Left kidney (tissue), 8 donors: Measurements from ENCODE around the gene ZC3H4. TPM values are rescaled to one million over a fixed set of nuclear protein-coding genes. Genes with fewer than 3 reads are reported as not detected.
"Not testable (repeated sequence)": the region's sequence is repeated elsewhere in the genome, so short reads cannot be mapped to it uniquely, and the experiment has no call there.

Source experiments
- DNase-seq: peaks from one replicate; pipeline ENCODE4 v3.0.0-alpha.2; 2013
- long read RNA-seq, 8 donors: transcript quantifications; one replicate each; lab custom pipeline, GENCODE V29; 2026
- polyA plus RNA-seq: library from polyadenylated mRNA; unstranded; fragments of 120-200 nt; gene quantifications from one replicate; pipeline ENCODE4 v1.2.1, GENCODE V29; 2013; ENCODE audit not compliant: insufficient read length

ZC3H4 gene
- 46.0 TPM for polyA plus RNA-seq
- long read RNA-seq, donor 1, partial matches to known transcripts, result 0 of 2 reads
- long read RNA-seq, donor 1, other reads (novel, unspliced or antisense), result 0 of 2 reads
- long read RNA-seq, donor 2, partial matches to known transcripts, result 41 of 44 reads
- long read RNA-seq, donor 2, other reads (novel, unspliced or antisense), result 0 of 44 reads
- long read RNA-seq, donor 3, result 0 reads
- long read RNA-seq, donor 4, result 0 reads
- long read RNA-seq, donor 5, result 0 reads
- long read RNA-seq, donor 6, result 0 reads
- long read RNA-seq, donor 7, partial matches to known transcripts, result 190 of 190 reads
- long read RNA-seq, donor 7, other reads (novel, unspliced or antisense), result 0 of 190 reads
- long read RNA-seq, donor 8, result 0 reads

DNA sequence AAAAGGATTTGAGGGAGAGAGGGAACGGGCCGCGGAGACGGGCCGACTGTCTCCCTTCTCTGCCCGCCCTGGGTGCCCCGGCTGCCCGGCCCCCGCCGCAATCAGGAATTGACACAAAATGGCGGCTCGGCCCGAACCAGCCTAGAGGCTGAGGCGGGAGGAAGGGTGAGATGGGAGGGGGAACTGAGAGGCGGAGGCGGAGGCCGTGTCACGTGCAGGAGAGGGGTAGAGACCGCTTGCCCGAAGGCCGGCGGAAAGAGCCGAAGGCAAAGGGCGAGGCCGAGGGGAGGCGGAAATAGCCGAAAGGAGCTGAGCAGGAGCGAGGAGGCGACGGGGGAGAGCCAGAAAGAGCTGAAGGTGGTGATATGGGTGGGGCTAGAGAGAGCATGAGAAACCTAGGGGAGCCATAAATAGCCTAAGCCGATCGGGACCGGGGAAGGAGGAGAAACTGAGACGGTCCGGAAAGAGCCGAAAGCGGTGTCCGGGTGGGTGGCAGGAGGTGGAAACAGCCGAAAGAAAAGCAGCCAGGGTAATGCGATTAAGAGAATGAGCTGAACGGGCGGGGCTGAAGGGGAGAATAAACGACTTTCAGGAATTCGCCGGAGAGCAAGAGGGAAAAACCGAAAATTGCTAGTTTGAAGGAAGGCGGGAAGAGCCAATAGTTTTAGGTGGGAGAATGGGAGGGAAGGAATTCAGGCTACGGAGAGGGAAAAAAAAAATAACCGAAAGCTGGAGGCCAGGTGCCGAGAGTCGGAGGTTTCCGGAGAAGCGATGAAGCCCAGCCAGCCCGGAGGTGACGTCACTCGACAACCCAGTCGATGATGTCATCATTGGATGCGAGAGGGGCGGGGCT, at the start of gene ZC3H4:
Gene ZC3H4, minus strand, starts transcription at position 780 of the 853 bp plus-strand sequence. CDS start 1,192 bp downstream, outside the sequence.
- peak; percentile 98 for DNase-seq

DNA sequence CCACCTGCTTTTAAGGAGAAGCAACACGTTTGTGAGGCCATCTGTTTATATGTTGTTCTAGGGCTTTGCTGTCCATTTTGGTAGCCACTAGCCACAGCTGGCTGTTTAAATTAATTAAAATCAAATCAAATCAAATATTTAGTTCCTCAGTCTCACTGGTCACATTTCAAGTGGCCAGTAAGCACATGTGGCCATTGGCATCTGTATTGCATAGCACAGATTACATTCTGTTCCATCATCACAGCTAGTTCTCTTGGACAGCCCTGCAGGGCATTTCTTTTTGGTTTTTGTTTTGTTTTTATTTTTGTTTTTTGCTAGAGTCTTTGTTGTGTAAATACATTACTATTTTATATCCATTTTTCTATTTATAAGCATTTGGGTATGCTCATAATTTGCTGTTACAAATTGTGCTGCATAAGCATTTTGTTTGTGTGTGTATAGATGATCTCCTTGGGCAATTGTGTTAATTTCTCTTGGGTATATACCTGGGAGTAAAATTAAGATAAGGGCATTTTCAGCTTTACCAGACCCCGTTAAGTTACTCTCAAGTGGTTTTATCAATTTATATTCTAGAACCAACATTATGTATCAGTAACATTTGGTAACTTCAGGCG, 48.4 kb upstream of the ZC3H4 start:
- no peak for DNase-seq

DNA sequence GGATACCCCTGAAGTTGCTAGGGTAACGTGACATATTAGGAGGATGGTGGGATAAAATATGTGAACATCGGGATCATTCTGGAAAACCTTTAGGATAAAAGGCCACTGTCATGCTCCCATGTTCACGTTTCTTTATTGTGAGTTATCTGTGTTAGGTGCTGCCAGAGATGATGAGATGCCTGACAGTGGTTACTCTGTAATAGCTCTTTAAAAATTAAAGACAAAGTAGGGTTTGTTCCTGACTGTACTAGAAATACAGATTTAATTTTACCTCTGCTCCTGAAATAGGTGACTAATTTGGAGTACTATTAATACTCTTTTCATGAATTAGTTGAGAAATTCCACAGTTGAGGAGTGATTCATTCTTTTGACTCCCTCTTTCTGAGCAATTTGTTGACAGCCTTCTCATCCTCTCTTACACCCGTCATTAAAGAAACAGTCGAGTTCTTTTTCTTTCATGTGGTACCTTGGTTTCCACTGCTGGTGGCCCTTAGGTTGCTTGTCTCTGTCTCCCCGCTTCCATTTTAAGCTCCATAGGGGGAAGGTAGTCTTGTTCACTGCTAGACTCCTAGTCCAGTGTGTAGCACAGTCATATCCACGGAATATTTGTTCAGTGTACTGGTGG, 45.4 kb upstream of the ZC3H4 start:
- DNase-seq, result no peak

DNA sequence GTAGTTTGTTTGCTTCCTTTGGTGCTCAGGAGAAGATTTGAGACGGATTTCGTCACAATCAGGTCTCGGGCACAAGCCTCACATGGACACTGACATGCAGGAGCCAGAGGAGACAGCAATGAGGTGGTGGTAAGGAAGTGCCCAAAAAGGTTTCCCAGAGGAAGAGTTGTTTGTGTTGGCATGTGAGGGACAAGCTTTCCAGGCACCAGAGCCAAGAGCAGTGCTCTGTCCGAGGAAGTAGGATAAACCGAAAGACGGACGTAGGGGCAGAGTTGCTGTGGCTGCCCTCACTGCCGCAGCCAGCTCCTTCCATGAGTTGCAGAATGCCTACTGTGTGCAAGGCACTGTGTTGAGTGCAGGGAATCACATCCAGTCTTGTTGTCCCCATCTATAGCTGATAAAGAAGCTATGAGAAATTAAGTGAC, 44.8 kb upstream of the ZC3H4 start:
- DNase-seq, result no peak

DNA sequence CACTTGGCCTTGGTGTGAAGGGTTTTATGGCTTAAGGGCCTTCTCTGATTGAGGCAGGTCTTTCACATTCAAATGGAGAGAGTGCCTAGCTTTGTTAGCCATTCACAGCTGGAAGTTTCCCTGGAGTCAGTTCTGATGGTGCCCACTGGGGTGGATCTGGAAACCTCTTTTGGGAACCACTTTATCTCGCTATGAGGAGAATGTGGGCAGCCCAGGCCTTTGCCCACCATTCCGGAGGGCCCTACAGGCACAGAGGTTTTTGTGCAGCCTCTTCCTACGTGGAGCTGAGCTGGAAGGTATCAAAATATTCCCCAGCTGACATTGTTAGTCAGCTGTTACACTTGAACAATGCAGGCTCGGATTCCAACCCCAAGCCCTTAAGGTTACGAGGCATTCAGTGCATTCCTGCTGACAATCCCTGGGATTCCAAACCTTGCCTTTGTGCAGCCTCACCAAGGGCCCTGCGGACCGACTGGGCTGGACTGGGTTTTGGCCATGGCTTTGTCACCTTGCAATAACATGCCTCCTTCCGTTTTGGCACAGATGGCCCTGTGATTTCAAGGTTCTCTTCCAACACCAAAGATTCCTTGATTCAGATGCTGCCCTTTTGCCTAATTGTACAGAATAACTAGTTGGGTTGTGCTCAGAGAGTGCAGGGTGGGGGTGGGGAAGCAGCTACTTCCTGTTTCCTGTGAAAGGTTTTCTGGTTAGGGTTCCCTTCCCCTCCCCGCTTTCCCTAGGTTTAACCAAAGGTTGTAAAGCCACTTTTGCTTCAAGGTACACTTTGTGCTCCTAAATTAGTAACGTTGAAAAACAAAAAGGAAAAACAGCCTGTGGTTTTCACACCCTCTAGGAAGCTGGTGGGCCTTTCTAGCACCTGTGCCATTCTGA, 44.1 kb upstream of the ZC3H4 start:
- DNase-seq, result no peak

DNA sequence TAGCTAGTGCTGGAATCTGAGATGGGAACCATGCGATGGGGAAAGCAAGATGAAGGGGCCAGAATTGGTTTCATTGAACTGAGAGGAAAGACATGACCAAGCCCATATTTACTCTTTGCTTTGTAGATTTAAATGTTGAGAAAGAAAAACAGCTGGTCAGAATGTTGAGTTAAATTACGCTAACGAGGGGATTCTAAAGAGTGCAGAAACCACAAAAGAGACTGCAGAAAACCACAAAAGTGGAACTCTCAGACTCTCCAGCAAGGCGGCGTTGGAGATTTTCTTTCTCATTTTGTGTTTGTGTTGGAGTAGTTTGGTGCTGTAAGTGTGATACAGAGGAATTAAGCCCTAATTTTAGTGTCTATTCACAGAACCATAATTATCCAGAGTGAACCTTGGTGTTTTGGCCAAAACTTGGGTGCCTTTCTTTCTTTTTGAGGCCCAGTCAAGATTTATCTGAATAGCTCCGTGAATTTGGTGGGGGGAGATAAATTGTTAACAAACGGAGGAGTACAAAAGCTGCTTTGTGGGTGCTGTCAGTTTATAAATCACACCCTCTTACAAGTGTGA, 43.4 kb upstream of the ZC3H4 start:
- DNase-seq, result no peak

DNA sequence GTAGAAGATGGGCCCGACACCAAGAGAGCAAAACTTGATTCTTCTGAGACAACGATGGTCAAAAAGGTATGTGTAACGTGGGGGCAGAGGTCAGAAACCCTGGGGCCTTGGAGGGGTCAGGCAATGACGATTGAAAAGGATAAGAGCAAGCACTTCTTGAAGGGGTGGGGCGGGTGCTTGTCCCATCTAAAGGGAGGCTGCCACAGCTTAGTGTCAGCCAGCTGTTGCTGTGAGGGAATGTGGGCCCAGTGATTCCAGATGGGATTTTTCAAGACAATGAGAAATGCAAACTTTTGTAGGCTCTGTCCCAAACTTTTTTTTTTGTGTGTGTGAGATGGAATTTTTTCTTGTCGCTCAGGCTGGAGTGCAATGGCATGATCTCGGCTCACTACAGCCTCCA, 41.6 kb upstream of the ZC3H4 start:
- no peak for DNase-seq

DNA sequence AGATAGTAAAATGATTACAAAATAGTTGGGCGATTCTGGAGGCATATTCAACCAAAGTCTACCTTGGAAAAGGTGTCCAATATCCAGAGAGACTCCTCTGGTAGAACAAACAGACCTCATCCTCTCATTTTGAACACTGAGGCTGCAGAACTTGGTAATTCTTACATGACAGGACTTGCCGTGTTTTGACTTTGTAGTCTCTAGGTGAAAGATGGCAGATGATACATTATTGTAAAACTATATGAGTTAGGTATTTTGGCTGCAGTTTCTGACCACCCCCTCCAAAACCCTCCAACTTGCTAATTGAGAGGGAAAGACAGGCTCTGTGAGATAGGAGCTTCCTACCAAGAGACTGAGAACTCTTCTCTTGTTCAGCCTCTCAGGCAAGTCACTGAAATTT, 39.7 kb upstream of the ZC3H4 start:
- DNase-seq, result no peak

DNA sequence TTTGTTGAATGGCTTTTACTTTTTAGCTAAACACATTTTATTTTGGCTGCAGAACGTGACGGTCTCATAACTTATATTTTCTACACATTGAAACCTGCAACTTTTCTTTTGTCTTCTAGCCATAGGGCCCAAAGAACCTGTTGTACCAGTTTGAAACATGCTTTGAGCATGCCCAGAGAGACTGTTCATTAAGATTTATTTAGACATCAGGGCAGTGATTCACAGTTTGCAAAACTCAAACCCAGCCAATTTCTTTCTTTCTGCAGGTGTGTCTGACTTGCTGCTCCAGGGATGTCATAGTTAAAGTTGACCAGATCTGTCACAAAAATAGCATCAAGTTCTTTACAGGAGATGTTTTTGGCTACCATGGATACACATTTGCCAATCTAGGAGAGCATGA, 39.1 kb upstream of the ZC3H4 start:
- no peak for DNase-seq

DNA sequence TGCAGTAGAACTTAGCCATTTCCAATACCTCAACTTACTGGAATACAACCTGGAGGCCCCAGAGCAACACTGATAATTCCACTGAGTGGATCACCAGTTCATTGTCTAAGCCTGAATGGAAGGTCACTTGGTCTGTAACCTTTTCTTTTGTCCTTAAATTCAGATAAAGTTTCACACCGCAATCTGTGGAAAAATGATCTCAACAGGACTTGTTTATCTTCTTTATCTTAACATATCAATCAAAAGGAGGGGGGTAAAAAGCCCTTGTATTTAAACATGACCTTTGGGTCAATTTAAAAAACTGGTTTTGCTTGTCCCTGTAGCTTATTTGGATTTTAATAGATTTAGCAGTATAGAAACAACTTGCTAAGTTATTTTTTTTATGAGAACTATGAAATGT, 38.6 kb upstream of the ZC3H4 start:
- no peak for DNase-seq

DNA sequence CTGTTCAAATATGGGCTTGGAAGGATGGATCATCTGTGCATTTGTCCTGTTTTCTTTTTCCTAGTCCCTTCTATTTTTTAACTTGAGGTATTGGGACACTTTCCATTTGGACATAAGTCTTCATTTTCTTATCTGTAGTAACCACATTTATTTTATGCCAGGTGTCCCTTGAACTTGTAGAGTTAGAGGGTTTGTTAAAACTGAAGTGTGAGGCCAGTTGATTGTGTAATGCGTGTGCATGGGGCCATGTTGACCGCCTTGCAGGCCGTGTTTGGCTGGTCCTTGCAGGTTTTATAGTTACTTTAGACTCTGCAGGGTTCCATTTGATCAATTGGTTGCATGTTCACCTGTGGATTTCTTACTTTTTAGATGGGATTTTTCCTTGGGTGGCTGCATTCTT, 38.1 kb upstream of the ZC3H4 start:
- no peak for DNase-seq

DNA sequence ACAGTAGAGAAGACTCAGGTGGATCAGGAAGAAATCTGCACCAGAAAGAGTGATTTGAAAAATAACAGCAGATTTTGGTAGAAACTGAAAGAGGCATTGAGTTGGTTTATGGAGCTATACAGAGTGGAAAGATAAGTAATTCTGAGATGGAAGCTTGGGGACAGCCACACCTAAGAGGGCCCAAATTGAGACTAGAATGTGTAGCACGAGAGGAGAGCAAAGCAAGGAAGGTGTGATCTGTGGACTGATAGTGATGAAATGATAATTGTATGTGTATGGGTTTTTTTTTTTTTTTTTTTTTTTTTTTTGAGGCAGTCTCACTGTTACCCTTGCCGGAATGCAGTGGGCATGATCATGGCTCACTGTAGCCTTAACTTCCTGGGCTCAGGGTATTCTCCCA, 33.3 kb upstream of the ZC3H4 start:
- DNase-seq, result no peak

DNA sequence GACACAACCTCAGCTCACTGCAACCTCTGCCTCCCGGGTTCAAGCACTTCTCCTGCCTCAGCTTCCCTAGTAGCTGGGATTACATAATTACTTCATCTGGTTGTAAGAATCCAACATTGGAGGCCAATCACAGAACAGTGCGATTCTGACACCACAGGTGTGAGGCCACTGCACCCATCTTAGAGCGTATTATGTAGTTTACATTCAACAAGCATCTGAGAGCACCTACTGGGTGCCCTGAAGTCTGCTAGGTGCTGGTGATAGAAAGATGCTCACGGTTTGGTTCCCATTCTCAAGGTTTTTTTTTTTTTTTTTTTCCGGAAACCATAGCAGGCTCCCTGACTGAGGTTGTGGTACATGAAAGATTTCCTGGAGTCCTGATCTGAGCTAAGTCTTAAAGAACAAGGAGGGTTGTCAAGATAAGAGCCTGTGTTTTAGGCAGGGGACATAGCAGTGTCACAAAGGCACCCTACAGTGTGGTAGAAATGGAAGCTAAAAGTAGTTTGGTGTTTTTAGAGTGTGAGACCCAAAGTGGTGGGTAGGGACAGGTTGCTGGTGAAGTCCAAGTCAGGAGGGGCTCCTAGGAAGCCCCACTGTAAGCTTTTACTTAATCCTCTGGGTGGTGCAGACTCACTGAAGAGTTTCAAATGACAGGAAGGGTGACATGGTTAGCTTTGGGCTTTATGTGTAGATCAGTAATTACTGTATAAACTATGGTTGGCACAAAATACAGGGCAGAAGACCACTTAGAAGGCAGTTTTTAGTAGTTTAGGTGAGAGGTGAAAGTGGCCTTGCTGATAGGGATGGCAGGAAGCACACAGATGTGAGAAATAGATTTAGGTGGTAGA, 32.3 kb upstream of the ZC3H4 start:
- no peak for DNase-seq

DNA sequence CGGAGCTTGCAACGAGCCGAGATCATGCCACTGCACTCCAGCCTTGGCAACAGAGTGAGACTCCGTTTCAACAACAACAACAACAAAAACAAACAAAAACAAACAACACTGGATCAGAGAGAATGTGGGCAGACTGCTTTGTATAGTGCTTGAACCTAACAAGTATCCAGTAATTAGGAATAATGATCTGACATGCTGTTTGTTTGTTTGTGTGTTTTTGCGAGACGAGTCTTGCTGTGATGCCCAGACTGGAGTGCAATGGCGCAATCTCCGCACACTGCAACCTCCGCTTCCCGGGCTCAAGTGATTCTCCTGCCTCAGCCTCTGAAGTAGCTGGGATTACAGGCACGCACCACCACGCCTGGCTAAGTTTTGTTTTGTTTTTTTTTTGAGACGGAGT, 31.1 kb upstream of the ZC3H4 start:
- DNase-seq, result no peak

DNA sequence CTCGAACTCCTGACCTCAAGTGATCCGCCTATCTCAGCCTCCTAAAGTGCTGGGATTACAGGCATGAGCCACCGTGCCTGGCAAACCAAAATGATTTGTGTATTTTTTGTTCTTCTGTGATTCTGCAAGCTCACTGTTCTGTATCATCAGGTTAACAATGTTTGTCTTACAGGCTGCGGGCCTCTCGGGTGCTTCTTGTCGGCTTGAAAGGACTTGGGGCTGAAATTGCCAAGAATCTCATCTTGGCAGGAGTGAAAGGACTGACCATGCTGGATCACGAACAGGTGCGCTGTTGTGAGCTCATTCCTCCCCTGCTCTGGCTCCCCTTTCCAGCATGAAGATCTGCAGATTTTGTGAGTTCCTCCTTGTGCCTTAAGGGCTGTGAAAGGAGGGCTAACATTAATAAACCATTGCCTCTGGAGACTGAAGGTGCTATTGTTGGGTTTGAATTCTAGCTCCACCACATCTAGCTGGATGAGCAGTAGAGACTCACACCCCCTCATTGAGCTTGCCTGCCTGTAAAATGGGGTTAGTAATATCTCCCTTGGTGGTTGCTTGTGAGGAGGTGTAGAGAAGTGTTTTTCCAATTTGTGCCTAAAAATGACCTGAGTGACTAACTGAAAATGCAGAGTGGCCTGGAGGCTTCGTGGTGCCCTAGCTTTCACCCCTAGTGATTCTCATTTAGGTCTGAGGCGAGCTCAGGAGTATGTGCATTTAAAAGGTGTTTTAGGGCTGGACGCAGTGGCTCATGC, 29.9 kb upstream of the ZC3H4 start:
- no peak for DNase-seq

DNA sequence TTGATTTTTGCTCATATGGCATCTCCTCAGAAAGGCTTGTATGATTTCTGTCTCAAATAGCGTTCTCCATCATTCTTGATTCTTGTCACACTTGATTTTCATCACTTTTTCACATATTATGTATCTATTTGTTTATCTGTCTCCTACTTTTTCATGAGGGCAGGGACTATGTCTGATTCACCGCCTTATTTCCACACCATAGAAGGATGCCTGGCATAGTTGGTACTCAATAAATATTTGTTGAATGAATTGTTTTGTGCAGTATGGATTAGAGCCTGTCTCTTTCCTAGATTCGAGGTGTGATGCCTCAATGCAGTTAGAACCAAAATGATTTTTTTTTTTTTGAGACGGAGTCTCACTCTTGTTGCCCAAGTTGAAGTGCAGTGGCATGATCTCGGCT, 29.2 kb upstream of the ZC3H4 start:
- no peak for DNase-seq

DNA sequence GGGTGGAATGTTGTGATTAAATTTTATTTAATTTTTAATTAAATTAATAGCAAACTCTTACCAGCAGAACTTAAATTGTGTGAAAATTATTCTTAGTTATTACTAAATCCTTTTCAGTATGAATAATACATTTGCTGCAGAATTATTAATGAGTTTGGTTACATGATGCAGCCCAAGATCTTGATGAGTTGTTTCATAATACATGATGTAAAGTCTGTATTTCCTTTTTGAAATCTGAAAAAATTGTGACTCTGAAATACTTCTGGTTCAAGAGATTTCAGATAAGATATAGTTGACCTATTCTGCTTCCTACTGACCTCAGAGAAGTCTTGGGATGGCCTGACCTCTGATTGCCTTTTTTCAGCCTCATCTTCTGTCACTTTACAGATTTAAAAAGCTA, 28.1 kb upstream of the ZC3H4 start:
- no peak for DNase-seq

DNA sequence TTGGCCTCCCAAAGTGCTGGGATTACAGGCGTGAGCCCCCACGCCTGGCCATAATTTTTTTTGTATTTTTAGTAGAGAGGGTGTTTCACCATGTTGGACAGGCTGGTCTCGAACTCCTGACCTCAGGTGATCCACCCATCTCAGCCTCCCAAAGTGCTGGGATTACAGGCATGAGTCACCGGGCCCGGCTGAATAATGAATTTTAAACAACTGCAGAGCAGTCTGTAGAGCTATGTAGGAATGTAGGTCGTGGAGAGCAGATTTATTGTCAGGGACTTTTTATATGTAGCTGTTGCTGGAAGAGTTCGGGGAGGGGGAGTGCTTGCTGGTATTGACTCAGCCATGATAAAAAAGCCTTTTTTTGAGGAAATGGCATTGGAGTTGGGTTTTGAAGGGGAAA, 27.7 kb upstream of the ZC3H4 start:
- not testable (repeated sequence) for DNase-seq

DNA sequence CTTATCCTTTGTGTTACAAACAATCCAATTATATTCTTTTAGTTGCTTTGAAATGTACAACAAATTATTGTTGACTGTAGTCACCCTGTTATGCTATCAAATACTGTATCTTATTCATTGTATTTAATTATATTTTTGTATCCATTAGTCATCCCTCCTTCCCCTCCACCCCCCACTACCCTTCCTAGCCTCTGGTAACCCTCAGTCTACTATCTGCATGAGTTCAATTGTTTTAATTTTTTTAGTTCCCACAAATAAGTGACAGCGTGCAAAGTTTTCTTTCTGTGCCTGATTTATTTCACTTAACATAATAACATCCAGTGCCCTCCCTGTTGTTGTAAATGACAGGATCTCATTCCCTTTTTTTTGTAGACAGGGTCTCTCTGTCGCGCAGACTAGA, 21.6 kb upstream of the ZC3H4 start:
- no peak for DNase-seq
